AG04449 (cell line): Measurements from ENCODE around the gene KIDINS220.

ENCODE experiments used
- CTCF ChIA-PET: fragments of 350-600 bp; formaldehyde crosslinking; extraction: SDS; loops from one replicate; lab custom pipeline; 2021; ENCODE audit warnings: antibody characterized with exemption; lab: Yijun Ruan, JAX
- POLR2A ChIA-PET: fragments of 400-600, 350-600 bp; formaldehyde crosslinking; extraction: SDS; loops from one replicate; lab custom pipeline; 2020; ENCODE audit warnings: antibody characterized with exemption, inconsistent platforms; lab: Yijun Ruan, JAX
- DNase-seq: peaks from one replicate; pipeline ENCODE4 v3.0.0-alpha.2; 2010; ENCODE audit warnings: low read depth, low spot score
- H3K4me3 ChIP-seq: 2 replicates; pipeline ENCODE4 v1.5.1; 2011; ENCODE audit warnings: low read depth, mild to moderate bottlenecking, control low read depth, low read length
- TF ChIP-seq, protein P1 (sequence below): IDR thresholded peaks from one replicate; pipeline ENCODE4 v1.5.1; 2011; ENCODE audit warnings: mild to moderate bottlenecking, moderate library complexity, low read length, control low read depth, inconsistent platforms; ENCODE audit not compliant: insufficient read depth; ENCODE audit errors: missing control alignments

Gene KIDINS220

DNA sequence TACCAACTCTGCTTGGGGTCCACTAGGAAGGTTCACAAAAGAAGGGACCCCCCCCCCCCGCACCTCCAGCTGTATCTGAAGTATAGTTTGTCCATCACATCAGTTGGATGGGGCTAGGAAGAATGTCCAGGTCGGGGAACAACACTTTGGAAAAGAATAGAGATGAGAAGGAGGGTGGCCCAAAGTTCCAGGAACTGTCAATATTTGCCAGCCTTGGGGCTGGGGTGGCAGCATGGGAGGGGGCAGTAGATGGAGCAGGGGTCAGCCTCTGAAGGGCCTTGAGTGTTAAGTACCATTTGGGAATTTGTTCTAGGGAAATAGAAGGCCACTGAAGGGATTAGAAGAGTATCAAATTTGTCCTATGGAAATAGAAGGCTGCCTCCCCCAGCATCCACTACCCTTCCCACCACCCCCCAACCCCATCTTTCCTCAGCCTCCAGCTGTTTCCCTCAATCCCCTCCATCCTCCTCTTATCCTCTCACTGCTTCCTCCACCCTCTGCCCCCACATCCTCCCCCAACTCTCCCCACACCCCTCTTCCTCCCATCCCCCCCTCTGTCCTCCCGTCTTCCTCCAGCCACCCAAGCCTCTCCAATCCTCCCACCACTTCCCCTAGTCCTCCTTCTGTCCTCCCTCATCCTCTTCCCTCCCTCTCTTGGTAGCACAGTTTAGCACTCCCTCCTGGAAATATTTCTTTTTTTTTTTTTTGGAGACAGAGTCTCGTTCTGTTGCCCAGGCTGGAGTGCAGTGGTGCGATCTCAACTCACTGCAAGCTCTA is 2.0 kb upstream of the KIDINS220 start:
- CTCF ChIA-PET: no interaction called here
- POLR2A ChIA-PET: no interaction called here

DNA sequence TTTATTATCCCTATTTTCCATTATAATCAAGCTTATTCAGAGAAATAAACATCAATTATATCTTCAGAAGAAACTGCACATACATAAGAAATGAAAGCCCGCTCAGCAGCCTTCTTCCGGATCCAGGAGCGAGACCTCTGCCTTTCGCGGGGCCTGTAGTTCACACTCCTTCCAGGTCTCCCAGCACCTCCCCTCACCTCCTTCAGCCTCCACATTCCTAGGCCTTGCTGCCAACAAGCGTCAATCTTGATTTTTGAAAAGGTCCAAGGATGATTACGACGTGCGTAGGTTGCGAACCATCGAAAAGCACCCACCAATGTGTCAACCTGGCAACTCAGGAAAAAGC is 355 bp upstream of the KIDINS220 start:
- TF ChIP-seq, protein P1, sequence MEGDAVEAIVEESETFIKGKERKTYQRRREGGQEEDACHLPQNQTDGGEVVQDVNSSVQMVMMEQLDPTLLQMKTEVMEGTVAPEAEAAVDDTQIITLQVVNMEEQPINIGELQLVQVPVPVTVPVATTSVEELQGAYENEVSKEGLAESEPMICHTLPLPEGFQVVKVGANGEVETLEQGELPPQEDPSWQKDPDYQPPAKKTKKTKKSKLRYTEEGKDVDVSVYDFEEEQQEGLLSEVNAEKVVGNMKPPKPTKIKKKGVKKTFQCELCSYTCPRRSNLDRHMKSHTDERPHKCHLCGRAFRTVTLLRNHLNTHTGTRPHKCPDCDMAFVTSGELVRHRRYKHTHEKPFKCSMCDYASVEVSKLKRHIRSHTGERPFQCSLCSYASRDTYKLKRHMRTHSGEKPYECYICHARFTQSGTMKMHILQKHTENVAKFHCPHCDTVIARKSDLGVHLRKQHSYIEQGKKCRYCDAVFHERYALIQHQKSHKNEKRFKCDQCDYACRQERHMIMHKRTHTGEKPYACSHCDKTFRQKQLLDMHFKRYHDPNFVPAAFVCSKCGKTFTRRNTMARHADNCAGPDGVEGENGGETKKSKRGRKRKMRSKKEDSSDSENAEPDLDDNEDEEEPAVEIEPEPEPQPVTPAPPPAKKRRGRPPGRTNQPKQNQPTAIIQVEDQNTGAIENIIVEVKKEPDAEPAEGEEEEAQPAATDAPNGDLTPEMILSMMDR: no peak
- DNase-seq: no peak
- H3K4me3 ChIP-seq: peak overlapping the region; percentile 21
- ChIA-PET CTCF (interaction anchor here (0.6 to 1.2 kb wide), 3 partner anchors 9 to 36 kb away, joined by 3 to 10 read pairs (median 3); no protein-coding TSS in a partner anchor), POLR2A (interaction anchor here (1.1 kb wide), 1 partner anchor 256 kb away, joined by 3 read pairs; no protein-coding TSS in a partner anchor)

More for the DNA sequence above, 2.0 kb upstream of the KIDINS220 start:
- H3K4me3 ChIP-seq: no peak overlapping the region
- no peak for DNase-seq
- TF ChIP-seq, protein P1: no peak

DNA sequence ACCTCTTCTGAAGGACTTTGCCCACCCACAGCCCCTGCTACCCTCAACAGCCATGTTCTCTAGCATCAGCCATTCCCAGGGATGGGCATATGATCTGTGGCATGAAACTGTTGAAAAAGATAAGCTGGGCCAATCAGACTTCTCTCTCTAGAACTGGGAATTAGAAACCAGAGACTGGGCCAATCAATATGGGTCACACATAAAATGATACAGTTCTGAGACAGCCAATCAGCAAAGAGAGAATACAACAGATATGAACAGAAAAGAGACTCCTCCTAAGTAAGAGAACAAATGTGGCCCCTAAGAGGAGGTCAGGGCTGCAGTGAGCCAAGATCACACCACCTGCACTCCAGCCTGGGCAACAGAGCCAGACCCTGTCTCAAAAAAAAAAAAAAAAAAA is 2.1 kb downstream of the KIDINS220 start:
- POLR2A ChIA-PET: no interaction called here
- TF ChIP-seq, protein P1: no peak

DNA sequence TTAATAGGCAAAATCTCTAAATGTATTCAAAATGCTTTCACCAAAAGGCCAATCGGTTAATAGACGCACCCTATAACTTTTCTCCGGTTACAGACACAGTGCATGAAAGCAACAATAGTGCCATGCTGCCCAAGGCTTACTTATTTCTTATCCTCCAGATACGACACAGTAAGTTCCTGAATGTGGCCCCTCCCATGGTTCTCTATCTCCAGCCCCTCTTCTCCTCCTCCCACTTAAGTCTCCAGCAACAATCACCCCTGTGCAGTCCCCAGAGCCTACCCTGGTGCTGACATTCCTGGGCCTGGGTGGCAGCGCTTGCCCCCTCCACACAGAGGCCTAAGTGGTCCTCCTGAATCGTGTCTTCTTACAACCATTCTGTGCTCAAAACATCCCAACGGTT is 3.6 kb downstream of the KIDINS220 start:
- H3K4me3 ChIP-seq: no peak overlapping the region
- no peak for DNase-seq
- ChIA-PET CTCF (no interaction called here), POLR2A (no interaction called here)
- TF ChIP-seq, protein P1: no peak

More for the DNA sequence above, 2.1 kb downstream of the KIDINS220 start:
- CTCF ChIA-PET: no interaction called here
- no peak for DNase-seq
- H3K4me3 ChIP-seq: no peak overlapping the region

DNA sequence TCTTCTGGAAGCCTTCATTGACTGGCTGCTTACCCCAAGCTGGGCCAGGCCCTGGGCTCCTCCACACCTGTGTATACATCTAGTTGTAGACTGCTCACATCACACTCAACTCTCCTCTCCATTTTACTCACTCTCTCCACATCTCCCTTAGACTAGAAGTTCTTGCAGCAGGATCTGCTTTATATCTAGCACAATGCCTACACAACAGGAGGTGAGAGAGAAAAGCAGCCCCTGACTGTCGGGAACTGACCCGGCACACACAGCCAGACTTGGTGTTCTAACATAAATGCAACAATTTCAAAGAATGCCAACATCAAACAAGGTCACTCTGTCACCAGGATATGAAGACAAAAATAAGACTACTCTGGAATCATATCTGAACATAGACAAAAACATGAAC is 5.9 kb downstream of the KIDINS220 start:
- no peak overlapping the region for H3K4me3 ChIP-seq
- no peak for DNase-seq
- ChIA-PET CTCF (no interaction called here), POLR2A (no interaction called here)
- TF ChIP-seq, protein P1: no peak

DNA sequence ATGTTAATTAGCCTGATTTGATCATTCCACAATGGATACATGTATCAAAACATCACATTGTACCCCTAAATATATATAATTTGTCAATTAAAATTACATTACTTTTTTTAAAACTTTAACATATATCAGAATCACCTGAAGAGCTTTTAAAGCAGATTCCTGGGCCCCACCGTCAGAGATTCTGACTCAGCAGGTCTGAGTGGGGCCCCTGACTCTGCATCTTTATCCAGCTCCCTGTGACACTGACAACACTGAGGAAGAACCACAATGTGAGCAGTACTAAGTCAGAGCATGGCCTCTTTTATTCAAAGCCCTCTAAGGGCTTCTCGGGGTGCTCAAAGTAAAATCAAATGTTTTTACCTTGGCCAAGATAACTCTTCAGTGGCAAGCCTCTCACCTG is 9.7 kb downstream of the KIDINS220 start:
- ChIA-PET CTCF (no interaction called here), POLR2A (no interaction called here)
- TF ChIP-seq, protein P1: no peak
- H3K4me3 ChIP-seq: no peak overlapping the region
- DNase-seq: no peak
